ENCODE results near the gene NACC2. TPM values are rescaled to one million over a fixed set of nuclear protein-coding genes. Genes with fewer than 3 reads are reported as not detected.
A peak's percentile ranks its signal among the peaks of the same experiment; 100 is the strongest.

NACC2 gene
- total and polyA plus RNA-seq, 2 experiments from 2014 or later: 3.8 to 20.8 TPM

DNA sequence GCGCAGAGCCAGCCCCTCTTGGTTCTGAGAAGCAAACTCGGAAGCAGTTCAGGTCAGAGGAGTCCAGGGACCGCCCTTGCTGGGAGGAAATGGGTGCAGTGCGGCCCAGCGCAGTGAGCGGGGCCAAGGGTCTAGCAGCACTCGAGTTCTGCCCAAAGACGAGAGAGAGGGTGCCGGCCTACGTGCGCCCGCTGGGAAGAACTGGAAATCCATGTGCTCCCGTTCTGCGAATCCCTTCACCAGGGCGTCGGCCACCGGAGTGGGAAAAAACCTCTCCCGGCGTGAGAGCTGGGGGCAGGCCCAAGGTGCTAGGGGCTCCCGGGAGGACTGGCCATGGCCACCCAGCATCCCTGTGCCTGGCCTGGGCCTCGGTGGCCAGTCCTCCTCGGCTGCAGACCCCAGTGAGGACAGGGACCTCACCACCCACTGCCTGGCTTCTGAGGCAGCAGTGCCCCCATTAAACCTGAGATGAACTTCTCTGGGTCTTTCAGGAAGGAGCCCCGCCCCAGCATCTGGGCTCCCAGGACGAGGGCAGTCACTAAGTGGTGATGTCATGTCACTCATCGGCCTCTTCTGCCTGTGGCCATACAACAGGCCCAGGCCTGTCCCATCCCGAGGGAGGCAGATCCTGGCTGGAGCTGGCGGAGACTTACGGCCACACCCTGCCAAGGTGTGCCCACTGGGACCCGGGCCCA lies 13.0 kb upstream of the NACC2 start (continued):
- TF ChIP-seq NANOG (IDR thresholded peaks at IDR 0.05; ENCODE audit: borderline replicate concordance): no peak
- no peak for TF ChIP-seq STAT1 (IDR thresholded peaks at IDR 0.05; ENCODE audit: unreplicated experiment)
- no peak for TF ChIP-seq CREB1 (CRISPR knock-in tag; IDR thresholded peaks at IDR 0.05; ENCODE audit: low read depth)
- TF ChIP-seq, protein P1, sequence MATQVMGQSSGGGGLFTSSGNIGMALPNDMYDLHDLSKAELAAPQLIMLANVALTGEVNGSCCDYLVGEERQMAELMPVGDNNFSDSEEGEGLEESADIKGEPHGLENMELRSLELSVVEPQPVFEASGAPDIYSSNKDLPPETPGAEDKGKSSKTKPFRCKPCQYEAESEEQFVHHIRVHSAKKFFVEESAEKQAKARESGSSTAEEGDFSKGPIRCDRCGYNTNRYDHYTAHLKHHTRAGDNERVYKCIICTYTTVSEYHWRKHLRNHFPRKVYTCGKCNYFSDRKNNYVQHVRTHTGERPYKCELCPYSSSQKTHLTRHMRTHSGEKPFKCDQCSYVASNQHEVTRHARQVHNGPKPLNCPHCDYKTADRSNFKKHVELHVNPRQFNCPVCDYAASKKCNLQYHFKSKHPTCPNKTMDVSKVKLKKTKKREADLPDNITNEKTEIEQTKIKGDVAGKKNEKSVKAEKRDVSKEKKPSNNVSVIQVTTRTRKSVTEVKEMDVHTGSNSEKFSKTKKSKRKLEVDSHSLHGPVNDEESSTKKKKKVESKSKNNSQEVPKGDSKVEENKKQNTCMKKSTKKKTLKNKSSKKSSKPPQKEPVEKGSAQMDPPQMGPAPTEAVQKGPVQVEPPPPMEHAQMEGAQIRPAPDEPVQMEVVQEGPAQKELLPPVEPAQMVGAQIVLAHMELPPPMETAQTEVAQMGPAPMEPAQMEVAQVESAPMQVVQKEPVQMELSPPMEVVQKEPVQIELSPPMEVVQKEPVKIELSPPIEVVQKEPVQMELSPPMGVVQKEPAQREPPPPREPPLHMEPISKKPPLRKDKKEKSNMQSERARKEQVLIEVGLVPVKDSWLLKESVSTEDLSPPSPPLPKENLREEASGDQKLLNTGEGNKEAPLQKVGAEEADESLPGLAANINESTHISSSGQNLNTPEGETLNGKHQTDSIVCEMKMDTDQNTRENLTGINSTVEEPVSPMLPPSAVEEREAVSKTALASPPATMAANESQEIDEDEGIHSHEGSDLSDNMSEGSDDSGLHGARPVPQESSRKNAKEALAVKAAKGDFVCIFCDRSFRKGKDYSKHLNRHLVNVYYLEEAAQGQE (IDR thresholded peaks at IDR 0.05; ENCODE audit: unreplicated experiment): no peak
- no peak for TF ChIP-seq POLR2AphosphoS5 (IDR thresholded peaks at IDR 0.05; ENCODE audit: low read depth)
- no peak for TF ChIP-seq EZH2phosphoT487 (IDR thresholded peaks at IDR 0.05; ENCODE audit: unreplicated experiment)

DNA sequence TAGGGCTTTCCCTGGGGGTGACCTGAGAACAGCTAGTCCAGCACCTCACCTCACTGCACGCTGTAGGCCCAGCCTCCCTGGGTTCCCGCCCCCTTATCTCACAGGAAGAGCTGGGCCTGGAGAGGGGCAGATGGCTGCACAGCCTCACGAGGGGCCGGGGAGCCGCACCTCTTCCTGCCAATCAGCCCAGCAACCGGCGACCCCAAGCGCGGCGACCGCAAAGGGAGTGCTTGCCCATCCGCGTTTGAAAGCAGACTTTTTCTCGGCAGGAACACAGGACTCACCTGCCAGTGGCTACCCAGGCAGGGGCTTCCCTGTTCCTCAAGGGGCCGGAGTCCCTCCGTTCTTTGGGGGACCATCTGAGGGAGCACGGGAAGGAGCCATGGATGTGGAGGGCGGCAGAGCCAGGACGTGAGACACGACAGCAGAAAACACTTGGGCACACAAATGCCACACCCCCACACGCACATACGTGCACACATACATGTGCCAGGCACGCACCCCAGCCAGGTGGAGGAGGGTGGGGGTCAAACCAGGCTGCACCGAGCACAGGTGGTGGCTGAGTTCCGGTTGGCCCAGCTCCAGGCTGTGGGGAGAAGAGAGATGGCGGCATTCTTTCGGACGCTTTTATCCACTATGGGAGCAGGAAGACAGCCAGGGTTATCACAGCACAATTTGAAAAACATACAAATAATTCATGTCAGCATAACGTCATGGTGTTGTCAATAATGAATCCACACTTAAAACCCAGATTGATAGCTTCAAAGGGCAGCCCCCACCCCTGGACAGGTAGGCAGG lies 12.3 kb upstream of the NACC2 start:
- Histone ChIP-seq H3K4me1 (ENCODE audit: insufficient read depth) (peaks cover 53% of the 10 kb centered on the region), H4K20me1 (replicated peaks; ENCODE audit: insufficient read depth) (no peaks in the 10 kb centered on the region), H3K9me2 (ENCODE audit: insufficient read depth) (no peaks in the 10 kb centered on the region), H3K27ac (ENCODE audit: low read depth) (no peak overlapping the region), H3K79me2 (replicated peaks; ENCODE audit: insufficient read depth) (no peaks in the 10 kb centered on the region), H2AFZ (no peak overlapping the region), H3K4me3 (no peak overlapping the region), H3K4me2 (0 out of 2 replicates have a peak overlapping the region, but pooled peaks have one; percentile 38), H3K27me3 (ENCODE audit: insufficient read depth) (no peaks in the 10 kb centered on the region), H3F3A (replicated peaks; ENCODE audit: low read depth) (0 out of 2 replicates have a peak, but pooled peaks cover 8% of the 10 kb centered on the region), H3K36me3 (ENCODE audit: insufficient read depth) (no peaks in the 10 kb centered on the region)
- no peaks in the 10 kb centered on the region for H3K9me3 Mint-ChIP-seq
- H3K4me3 Mint-ChIP-seq: no peak overlapping the region
- H3K27me3 Mint-ChIP-seq (ENCODE audit: insufficient read depth, low read depth, poor library complexity): peaks cover 30% of the 10 kb centered on the region
- peak; percentile 66 for DNase-seq (ENCODE audit: low spot score)
- peaks cover 61% of the 10 kb centered on the region for H3K4me1 Mint-ChIP-seq
- peak overlapping the region; percentile 44; the same call in 1 of the 2 replicates for H3K27ac Mint-ChIP-seq
- no peak; the same call in 2 of the 3 replicates for ATAC-seq
- H3K36me3 Mint-ChIP-seq (ENCODE audit: low read depth): no peaks in the 10 kb centered on the region
- TF ChIP-seq CREB1 (CRISPR knock-in tag; IDR thresholded peaks at IDR 0.05; ENCODE audit: low read depth) (no peak), STAT1 (IDR thresholded peaks at IDR 0.05; ENCODE audit: unreplicated experiment) (no peak), EZH2phosphoT487 (IDR thresholded peaks at IDR 0.05; ENCODE audit: unreplicated experiment) (no peak), EZH2 (IDR thresholded peaks at IDR 0.05; ENCODE audit: low read depth, unreplicated experiment) (no peak), JUNB (IDR thresholded peaks at IDR 0.05; ENCODE audit: unreplicated experiment) (no peak), ZNF114 (CRISPR knock-in tag; IDR thresholded peaks at IDR 0.05) (no peak)
- TF ChIP-seq, protein P2, sequence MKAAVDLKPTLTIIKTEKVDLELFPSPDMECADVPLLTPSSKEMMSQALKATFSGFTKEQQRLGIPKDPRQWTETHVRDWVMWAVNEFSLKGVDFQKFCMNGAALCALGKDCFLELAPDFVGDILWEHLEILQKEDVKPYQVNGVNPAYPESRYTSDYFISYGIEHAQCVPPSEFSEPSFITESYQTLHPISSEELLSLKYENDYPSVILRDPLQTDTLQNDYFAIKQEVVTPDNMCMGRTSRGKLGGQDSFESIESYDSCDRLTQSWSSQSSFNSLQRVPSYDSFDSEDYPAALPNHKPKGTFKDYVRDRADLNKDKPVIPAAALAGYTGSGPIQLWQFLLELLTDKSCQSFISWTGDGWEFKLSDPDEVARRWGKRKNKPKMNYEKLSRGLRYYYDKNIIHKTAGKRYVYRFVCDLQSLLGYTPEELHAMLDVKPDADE (IDR thresholded peaks at IDR 0.05): no peak
- TF ChIP-seq, protein P3, sequence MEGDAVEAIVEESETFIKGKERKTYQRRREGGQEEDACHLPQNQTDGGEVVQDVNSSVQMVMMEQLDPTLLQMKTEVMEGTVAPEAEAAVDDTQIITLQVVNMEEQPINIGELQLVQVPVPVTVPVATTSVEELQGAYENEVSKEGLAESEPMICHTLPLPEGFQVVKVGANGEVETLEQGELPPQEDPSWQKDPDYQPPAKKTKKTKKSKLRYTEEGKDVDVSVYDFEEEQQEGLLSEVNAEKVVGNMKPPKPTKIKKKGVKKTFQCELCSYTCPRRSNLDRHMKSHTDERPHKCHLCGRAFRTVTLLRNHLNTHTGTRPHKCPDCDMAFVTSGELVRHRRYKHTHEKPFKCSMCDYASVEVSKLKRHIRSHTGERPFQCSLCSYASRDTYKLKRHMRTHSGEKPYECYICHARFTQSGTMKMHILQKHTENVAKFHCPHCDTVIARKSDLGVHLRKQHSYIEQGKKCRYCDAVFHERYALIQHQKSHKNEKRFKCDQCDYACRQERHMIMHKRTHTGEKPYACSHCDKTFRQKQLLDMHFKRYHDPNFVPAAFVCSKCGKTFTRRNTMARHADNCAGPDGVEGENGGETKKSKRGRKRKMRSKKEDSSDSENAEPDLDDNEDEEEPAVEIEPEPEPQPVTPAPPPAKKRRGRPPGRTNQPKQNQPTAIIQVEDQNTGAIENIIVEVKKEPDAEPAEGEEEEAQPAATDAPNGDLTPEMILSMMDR (conservative IDR thresholded peaks at IDR 0.05; ENCODE audit: low read depth in 2 of 2): no peak
- TF ChIP-seq, protein P1 (IDR thresholded peaks at IDR 0.05; ENCODE audit: unreplicated experiment): no peak
